ENCODE data around the gene DGCR2. TPM values are rescaled to one million over a fixed set of nuclear protein-coding genes. Genes with fewer than 3 reads are reported as not detected.

DGCR2 gene
- total RNA-seq, 1 experiment from 2014 or later: 26.5 TPM

DNA sequence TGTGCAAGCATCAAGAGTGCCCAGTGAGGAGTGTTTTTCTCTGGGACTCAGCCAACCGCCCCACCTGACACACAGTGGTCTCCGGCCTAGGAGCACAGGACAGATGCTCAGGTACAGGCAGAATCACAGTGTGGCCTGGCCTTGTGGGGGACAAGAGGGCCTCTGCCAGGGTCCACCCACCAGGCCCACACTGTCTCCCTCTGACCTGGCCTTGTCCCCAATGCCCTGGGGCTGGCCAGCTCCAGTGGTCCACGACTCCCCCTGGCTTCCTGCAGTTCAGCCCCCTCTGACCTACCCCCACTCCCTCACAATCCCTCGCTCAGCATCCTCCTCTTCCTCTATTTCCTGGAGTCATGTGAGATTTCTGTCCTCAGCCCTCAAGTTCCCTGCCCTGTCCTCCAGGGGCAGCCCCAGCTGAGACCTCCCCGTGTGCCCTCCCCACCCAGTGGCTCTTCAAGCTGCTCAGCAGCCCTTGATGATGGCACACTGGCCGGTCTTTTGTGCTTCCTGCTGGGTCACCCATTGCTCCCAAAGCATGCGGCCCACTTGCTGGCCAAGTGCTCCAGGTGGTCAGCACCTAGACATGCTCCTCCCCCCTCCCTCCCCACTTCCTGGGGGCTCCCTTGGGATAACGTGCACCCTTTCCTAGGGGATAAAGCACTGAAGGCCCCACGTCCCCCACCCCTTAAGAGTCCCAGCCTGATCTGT, 10.6 kb upstream of the DGCR2 start:
- peaks cover 11% of the 10 kb centered on the region for H3K36me3 ChIP-seq
- no peak for DNase-seq
- no peaks in the 10 kb centered on the region for H3K27me3 ChIP-seq
- no peaks in the 10 kb centered on the region for H3K9me3 ChIP-seq
- no peak overlapping the region for H3K4me3 ChIP-seq

DNA sequence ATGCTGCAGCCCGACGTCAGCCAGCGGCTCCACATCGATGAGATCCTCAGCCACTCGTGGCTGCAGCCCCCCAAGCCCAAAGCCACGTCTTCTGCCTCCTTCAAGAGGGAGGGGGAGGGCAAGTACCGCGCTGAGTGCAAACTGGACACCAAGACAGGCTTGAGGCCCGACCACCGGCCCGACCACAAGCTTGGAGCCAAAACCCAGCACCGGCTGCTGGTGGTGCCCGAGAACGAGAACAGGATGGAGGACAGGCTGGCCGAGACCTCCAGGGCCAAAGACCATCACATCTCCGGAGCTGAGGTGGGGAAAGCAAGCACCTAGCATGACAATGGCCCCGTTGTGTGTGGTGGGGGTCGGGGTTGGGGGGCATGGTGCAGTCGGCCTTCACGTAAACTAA, 9.9 kb upstream of the DGCR2 start:
- no peaks in the 10 kb centered on the region for H3K9me3 ChIP-seq
- no peak overlapping the region for H3K4me3 ChIP-seq
- peaks cover 10% of the 10 kb centered on the region for H3K36me3 ChIP-seq
- no peak for DNase-seq
- H3K27me3 ChIP-seq: no peaks in the 10 kb centered on the region

DNA sequence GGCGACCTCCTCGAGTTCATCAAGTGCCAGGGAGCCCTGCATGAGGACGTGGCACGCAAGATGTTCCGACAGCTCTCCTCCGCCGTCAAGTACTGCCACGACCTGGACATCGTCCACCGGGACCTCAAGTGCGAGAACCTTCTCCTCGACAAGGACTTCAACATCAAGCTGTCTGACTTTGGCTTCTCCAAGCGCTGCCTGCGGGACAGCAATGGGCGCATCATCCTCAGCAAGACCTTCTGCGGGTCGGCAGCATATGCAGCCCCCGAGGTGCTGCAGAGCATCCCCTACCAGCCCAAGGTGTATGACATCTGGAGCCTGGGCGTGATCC, 9.4 kb upstream of the DGCR2 start:
- H3K36me3 ChIP-seq: peaks cover 5% of the 10 kb centered on the region
- no peaks in the 10 kb centered on the region for H3K9me3 ChIP-seq
- DNase-seq: no peak
- H3K4me3 ChIP-seq: no peak overlapping the region
- H3K27me3 ChIP-seq: no peaks in the 10 kb centered on the region

DNA sequence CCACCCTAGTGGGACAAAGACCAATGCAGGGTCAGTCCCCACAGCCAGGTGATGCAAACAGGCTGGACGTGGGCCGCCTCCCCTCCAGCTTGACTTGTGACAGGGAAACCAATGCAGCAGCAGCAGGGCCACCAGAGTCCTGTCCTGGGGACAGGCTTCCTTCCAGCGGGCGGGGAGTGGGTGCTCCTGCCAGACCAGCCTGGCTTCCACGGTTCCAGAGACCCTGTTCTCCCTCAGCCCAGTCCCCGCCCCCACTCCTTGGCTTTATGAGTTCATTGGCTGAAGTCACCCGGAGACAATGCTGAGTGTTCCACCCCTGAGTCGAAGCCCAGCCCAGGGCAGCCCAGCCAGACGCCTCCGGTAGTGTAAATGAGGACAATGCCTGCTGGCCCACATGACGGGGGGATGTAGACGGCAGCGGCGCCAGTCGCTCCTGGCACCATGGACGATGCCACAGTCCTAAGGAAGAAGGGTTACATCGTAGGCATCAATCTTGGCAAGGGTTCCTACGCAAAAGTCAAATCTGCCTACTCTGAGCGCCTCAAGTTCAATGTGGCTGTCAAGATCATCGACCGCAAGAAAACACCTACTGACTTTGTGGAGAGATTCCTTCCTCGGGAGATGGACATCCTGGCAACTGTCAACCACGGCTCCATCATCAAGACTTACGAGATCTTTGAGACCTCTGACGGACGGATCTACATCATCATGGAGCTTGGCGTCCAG, 8.9 kb upstream of the DGCR2 start, which contains the start of gene TSSK2:
Gene TSSK2, plus strand, starts transcription at position 350 of the 726 bp plus-strand sequence. Its CDS starts 92 bp downstream, at position 442.
- Histone ChIP-seq H3K36me3 (peaks cover 4% of the 10 kb centered on the region), H3K27me3 (no peaks in the 10 kb centered on the region), H3K9me3 (no peaks in the 10 kb centered on the region), H3K4me3 (no peak within 1 kb of the TSS)
- no peak for DNase-seq

DNA sequence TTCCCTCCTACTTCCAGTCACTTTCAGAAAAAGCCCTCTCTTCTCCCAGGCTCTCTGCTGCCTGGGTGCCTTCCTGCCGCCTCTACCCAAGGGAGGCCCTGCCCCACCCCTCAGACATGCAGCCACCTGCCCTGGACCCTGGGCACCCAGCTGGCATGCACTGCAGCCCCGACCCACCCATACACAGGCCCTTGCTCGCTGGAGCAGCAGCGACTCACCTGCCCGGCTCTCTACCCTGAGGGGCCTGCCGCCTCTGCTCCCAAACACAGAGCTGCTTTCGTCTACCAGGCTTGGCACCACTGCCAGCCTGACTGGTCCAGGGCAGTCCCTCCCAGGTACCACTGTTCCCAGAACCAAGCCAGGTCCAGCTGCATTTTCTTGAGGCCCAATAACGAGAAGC, 7.7 kb upstream of the DGCR2 start:
- H3K36me3 ChIP-seq: peaks cover 4% of the 10 kb centered on the region
- H3K9me3 ChIP-seq: no peaks in the 10 kb centered on the region
- no peak overlapping the region for H3K4me3 ChIP-seq
- H3K27me3 ChIP-seq: no peaks in the 10 kb centered on the region
- DNase-seq: no peak

DNA sequence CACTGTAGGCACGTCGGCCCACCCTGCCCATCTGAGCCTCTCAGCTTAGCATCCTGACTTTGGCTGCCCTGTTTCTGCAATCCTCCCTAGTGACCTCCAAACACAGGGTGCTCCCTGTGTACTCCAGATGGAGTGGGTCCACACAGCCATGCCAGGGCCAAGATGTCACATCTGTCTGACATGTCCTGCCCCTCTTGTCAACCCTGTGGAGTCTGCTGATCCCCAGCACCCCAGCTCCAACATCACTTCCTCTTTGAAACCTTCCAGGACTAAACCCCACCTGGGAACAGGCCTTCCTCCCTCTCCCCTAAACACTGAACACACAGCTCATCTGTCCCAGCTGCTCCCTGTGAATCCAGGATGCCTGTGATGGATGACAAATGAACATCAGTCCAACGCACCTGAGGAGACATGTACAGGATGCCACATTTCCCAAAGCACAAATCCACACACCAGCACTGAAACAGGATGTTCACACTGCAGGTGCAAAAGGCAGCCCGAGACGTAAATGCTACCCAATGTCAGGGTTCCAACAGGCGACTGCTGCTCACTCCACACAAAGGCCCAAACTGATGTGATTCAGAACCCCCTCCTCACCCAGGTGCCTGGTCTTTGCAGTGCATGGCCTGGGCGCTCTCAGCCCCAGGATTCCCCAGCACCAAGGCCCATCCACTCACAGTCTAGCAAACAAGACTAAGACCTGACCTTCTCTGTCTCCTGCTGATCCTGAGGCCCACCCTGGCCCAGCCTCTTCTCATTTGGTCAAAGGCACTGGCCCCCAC, 6.9 kb upstream of the DGCR2 start:
- DNase-seq: no peak
- H3K27me3 ChIP-seq: no peaks in the 10 kb centered on the region
- no peaks in the 10 kb centered on the region for H3K9me3 ChIP-seq
- H3K36me3 ChIP-seq: peaks cover 4% of the 10 kb centered on the region
- H3K4me3 ChIP-seq: no peak overlapping the region

DNA sequence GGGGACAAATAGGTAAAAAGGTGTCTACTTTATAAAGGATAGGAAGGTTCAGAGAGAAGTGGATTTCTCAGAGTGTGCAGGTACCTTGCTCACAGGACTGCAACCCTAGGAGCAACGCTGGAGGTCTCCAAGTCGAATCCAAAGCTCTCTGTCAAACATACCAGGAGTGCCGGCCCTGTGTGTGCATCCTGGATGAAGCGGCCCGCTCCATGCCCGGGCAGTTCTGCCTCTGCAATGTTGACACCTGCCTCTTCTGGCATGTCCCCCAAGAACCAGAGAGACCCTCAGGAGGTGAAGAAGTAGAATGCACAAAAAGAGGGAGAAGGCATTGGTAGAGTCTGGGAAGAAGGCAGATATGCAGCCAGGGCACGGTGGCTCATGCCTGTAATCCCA, 5.8 kb upstream of the DGCR2 start:
- no peaks in the 10 kb centered on the region for H3K27me3 ChIP-seq
- H3K36me3 ChIP-seq: no peaks in the 10 kb centered on the region
- no peak for DNase-seq
- H3K4me3 ChIP-seq: no peak overlapping the region
- no peaks in the 10 kb centered on the region for H3K9me3 ChIP-seq

DNA sequence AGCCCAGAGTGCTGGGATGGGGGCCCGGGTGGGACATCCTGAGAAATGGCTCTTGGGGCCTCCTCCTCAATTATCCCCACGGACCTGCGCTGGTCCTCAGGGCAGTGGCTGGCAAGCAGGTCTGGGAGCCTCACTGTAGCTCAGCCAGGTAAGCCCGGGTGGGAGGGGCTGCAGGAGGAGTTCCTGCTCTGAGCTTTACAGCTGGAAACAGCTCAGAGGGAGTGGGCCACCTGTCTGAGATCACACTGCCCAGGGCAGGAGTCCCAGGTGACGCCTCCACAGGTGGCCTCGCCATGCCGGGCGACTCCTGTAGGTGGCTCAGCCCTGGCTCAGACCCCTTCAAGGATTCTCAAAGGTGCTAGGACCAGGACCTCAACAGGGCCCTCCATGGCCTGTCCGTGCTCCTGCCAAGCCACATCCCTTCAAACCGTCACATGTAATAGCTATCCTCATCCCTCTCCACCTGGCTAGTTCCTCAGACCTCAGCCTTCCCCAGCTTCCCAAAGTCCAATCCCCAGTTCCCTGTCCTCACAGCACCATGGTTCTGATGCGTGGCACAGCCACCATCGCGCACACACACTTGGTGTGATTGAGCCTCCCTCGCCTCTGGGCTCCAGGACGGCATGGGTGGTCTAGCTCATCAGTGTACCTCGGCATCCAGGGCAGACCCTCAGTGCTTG, 5.3 kb upstream of the DGCR2 start:
- Histone ChIP-seq H3K36me3 (no peaks in the 10 kb centered on the region), H3K9me3 (no peaks in the 10 kb centered on the region), H3K4me3 (no peak overlapping the region), H3K27me3 (no peaks in the 10 kb centered on the region)
- no peak for DNase-seq

DNA sequence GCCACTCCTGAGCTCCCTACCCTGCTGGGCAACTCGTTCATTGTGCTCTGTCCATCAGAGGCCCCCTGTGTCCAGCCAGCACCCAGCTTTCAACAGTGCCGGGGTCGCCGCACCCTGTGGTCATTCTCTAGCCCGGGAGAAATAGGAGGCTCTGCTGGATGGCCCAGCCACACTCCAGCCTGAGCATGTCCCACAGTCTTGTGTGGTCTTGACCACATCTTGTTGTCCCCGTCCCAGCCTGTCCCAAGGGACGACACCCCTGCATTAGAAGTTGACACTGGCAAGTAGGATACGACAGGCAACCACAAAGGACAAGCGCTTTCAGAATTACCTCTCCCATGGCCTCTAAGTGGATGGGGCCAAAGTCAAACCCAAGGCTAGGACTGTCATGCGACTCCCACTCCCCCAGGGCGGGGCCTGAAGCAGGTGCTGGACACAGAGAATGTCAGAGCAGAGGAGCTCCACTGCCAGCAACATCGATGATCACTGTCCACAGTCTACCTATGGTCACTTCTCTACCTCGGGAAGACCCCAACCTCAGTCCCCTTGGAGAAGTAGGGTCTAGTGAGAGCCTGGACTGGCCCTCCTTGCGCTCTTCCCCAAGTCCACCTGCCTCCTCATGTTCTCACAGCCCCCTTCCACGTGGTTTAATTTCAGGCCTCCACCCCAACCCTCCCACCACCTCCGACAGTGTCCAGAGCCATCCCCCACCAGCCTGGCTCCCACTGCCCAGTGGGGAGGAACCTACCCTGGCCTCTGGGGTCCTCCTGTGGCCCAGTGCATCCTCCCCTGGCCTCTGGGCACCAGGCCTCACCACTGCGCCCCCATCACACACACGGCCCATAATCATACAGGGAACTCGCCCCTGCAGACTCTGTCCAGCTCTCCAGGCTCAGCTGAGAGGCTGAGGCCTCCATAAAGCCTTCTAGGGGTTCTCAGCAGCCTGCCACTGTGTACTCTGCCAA, 4.4 kb upstream of the DGCR2 start:
- Histone ChIP-seq H3K9me3 (no peaks in the 10 kb centered on the region), H3K36me3 (no peaks in the 10 kb centered on the region)
- no peak for DNase-seq

DNA sequence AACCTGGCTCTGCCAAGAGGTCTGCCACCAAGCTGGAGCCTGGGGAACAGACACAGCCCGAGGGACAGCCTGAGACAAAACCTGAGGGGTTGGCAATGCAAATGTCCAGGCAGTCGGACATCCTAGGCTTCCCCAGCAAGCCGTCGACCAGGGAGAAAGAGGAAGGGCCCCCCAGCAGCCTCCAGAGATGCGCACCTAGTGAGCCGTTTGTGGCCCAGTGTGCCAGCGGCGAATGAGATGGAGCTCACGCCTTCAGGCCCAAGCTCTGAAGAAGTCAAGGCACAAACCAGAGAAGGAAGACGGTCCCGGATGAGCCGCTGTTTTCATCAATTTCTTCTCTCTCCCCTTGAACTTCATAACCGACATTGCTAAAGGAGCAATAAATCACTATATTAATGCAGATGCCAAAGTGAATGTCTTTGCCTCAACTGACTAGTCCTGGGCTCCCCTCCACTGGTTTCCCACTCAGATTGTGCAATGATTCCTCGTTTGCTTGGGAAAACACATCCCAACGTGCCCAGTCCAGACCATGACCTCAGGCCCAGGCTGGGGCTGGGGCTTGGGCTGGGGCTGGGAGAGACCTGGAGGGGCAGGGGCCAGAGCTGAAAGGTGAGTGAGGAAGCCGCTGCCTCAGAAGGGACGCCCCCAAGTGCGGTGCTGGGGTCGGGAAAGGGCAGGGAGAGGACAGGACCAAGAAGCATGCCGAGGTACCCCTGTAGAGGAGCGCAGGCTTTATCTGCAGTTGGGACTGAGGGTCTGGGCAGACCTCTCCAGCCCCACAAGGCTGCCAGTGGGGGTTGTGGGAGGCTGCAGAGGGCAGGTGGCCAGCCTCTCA, 3.5 kb upstream of the DGCR2 start:
- H3K36me3 ChIP-seq: no peaks in the 10 kb centered on the region
- no peaks in the 10 kb centered on the region for H3K27me3 ChIP-seq
- DNase-seq: no peak
- no peak overlapping the region for H3K4me3 ChIP-seq
- no peaks in the 10 kb centered on the region for H3K9me3 ChIP-seq

More for the DNA sequence above, 4.4 kb upstream of the DGCR2 start:
- Histone ChIP-seq H3K27me3 (no peaks in the 10 kb centered on the region), H3K4me3 (no peak overlapping the region)

DNA sequence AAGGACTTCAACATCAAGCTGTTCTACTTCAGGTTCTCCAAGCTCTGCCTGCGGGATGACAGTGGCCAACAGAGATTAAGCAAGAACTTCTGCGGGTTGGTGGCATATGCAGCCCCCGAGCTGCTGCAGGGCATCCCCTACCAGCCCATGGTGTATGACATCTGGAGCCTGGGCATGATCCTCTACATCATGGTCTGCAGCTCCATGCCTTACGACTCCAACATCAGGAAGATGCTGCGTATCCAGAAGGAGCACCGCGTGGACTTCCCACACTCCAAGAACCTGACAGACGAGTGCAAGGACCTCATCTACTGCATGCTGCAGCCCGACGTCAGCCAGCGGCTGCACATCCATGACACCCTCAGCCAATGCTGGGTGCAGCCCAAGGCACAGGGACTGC, 2.8 kb upstream of the DGCR2 start:
- H3K4me3 ChIP-seq: no peak overlapping the region
- no peaks in the 10 kb centered on the region for H3K27me3 ChIP-seq
- no peaks in the 10 kb centered on the region for H3K9me3 ChIP-seq
- DNase-seq: no peak
- peaks cover 4% of the 10 kb centered on the region for H3K36me3 ChIP-seq

DNA sequence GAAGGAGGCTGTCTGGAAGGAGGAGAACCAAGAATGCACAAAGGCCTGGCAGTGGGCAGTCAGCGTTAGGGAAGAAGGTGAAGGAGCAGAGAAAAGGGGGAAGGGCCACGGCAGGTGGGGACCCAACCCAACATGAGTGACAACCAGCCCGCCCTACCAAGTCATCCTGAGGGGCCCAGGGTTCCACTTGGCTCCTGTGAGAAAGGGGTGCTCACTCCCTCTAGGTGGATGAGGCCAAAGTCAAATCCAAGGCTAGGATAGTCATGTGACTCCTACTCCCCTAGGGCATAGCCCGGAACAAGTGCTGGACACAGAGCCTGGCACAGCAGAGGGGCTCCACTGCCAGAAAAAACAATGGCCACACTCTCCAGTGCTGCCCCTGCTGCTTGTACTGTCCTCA, 2.2 kb upstream of the DGCR2 start:
- Histone ChIP-seq H3K4me3 (no peak overlapping the region), H3K36me3 (peaks cover 4% of the 10 kb centered on the region)
- DNase-seq: no peak

DNA sequence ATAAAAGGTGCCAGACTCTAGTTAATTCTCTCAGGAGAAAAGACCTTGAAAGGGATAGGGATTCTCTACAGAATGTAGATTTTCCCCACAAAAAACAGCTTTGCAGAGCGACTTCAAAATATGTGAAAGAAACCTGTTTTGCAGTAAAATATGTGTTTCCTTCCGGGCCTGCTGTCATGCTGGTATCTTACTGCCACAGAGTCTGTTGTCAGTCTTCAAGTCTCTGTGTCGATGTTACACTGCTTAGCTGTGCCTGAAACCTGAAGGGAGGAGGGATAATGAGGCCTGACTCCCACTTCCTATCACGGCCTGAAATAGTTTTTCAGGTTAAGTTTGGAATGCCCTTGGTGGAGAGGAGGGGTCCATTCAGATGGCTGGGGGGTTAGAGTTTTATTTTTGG, 1.7 kb upstream of the DGCR2 start:
- no peaks in the 10 kb centered on the region for H3K9me3 ChIP-seq
- H3K36me3 ChIP-seq: peaks cover 4% of the 10 kb centered on the region
- no peaks in the 10 kb centered on the region for H3K27me3 ChIP-seq
- no peak overlapping the region for H3K4me3 ChIP-seq
- no peak for DNase-seq

More for the DNA sequence above, 2.2 kb upstream of the DGCR2 start:
- no peaks in the 10 kb centered on the region for H3K27me3 ChIP-seq
- H3K9me3 ChIP-seq: no peaks in the 10 kb centered on the region

DNA sequence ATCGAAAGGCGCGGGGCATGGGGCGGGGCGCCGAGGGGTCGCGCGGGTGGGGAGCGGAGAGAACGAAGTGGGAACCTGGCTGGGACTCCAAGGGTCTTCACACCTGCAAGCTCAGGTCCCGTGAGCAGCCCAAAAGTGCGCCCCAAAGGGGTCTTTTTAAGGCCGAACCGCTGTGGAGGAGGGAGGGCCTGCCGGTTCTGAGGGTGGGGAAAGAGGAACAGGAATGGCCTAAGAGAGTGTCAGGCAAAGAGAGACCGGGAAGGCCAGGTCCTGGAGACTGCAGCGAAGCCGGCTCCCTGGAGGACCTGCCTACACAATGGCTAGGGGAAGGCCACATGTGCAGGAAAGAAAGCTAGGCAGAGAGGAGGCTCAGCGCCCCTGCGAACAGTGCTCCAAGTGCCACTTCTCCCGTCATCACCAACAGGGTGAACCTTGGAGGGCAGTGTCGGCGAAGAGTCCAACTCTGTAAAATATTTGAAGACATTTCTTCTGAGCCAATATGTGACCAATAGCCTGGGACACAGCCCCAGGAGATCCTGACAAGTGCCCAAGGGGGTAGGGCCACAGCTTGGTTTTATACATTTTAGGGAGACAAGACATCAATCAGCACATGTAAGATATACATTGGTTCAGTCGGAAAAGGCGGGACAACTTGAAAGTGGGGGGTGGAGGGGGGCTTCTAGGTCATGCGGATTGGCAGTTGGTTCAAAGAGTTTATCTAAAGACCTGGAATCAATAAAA, 710 bp upstream of the DGCR2 start:
- peak overlapping the region; percentile 76 for H3K4me3 ChIP-seq
- peaks cover 4% of the 10 kb centered on the region for H3K36me3 ChIP-seq
- no peaks in the 10 kb centered on the region for H3K9me3 ChIP-seq
- DNase-seq: no peak
- no peaks in the 10 kb centered on the region for H3K27me3 ChIP-seq

All from MG63 (cell line).